ENCODE measurements around the gene TMEM147.

Gene TMEM147

DNA sequence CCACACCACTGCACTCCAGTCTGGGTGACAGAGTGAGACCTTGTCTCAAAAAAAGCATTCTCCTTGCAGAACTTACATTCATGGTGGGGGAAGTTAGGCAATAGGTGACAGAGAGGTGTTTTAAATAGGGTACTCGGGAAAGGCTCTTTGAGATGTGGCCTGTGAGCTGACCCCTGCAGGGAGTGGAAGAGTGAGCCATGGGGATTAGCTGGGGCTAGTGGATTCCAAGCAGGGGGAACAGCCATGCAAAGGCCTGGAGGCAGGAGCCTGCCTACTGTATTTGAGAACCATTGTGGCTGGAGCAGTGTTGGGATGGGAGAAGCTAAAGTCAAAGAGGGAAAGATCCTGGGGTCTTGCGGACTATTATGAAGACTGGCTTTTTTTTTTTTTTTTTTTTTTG lies 28.1 kb upstream of the TMEM147 start:
- no peak overlapping the region for H3K27ac ChIP-seq (ENCODE audit: low read depth, low read length)
- H2AFZ ChIP-seq (ENCODE audit: low read depth, low read length, severe bottlenecking) = no peak overlapping the region
- H3K4me2 ChIP-seq (ENCODE audit: low read depth, low read length, poor library complexity, severe bottlenecking) = no peak overlapping the region
- no peaks in the 10 kb centered on the region for H3K36me3 ChIP-seq (ENCODE audit: low read length)
- H3K79me2 ChIP-seq (ENCODE audit: insufficient read depth, low read length) = no peaks in the 10 kb centered on the region
- no peaks in the 10 kb centered on the region for H3K9me3 ChIP-seq (ENCODE audit: insufficient read depth, low read length)
- no peaks in the 10 kb centered on the region for H4K20me1 ChIP-seq (ENCODE audit: low read depth, low read length)
- H3K27me3 ChIP-seq (ENCODE audit: low read length) = no peaks in the 10 kb centered on the region
- H3F3A ChIP-seq (ENCODE audit: insufficient read depth) = no peaks in the 10 kb centered on the region
- TF ChIP-seq, protein P1, sequence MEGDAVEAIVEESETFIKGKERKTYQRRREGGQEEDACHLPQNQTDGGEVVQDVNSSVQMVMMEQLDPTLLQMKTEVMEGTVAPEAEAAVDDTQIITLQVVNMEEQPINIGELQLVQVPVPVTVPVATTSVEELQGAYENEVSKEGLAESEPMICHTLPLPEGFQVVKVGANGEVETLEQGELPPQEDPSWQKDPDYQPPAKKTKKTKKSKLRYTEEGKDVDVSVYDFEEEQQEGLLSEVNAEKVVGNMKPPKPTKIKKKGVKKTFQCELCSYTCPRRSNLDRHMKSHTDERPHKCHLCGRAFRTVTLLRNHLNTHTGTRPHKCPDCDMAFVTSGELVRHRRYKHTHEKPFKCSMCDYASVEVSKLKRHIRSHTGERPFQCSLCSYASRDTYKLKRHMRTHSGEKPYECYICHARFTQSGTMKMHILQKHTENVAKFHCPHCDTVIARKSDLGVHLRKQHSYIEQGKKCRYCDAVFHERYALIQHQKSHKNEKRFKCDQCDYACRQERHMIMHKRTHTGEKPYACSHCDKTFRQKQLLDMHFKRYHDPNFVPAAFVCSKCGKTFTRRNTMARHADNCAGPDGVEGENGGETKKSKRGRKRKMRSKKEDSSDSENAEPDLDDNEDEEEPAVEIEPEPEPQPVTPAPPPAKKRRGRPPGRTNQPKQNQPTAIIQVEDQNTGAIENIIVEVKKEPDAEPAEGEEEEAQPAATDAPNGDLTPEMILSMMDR (IDR thresholded peaks at IDR 0.05; ENCODE audit: insufficient read depth, low read length, poor library complexity, severe bottlenecking) = no peak
- no peak for TF ChIP-seq EZH2phosphoT487 (conservative IDR thresholded peaks at IDR 0.05; ENCODE audit: low read length)
- H3K9me2 ChIP-seq (replicated peaks; ENCODE audit: insufficient read depth, low read length) = no peaks in the 10 kb centered on the region
- no peak overlapping the region for H3K4me3 ChIP-seq (ENCODE audit: insufficient read depth, low read length, poor library complexity, severe bottlenecking)
- no peak overlapping the region for H3K9ac ChIP-seq (ENCODE audit: low read length)

DNA sequence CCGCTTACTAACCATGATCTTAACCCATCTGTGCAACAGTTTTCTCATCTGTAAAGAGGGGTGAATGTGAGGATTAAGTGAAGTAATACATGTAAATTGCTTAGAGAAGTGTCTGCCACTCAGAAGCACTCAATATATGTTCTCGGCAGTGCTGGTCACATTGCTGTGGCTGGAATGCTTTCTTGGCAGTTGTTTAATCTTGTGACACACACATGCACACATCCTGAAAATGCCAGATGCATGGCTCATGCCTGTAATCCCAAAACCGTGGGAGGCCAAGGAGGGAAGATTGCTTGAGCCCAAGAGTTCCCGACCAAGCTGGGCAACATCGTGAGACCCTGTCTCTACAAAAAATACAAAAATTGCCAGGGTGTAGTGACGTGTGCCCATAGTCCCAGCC lies 27.1 kb upstream of the TMEM147 start:
- H2AFZ ChIP-seq (ENCODE audit: low read depth, low read length, severe bottlenecking) = no peak overlapping the region
- no peak overlapping the region for H3K4me2 ChIP-seq (ENCODE audit: low read depth, low read length, poor library complexity, severe bottlenecking)
- no peak overlapping the region for H3K9ac ChIP-seq (ENCODE audit: low read length)
- H3K79me2 ChIP-seq (ENCODE audit: insufficient read depth, low read length) = no peaks in the 10 kb centered on the region
- H4K20me1 ChIP-seq (ENCODE audit: low read depth, low read length) = no peaks in the 10 kb centered on the region
- no peaks in the 10 kb centered on the region for H3K36me3 ChIP-seq (ENCODE audit: low read length)
- H3K27ac ChIP-seq (ENCODE audit: low read depth, low read length) = no peak overlapping the region
- no peak for TF ChIP-seq EZH2phosphoT487 (conservative IDR thresholded peaks at IDR 0.05; ENCODE audit: low read length)
- TF ChIP-seq, protein P1 (IDR thresholded peaks at IDR 0.05; ENCODE audit: insufficient read depth, low read length, poor library complexity, severe bottlenecking) = no peak
- H3K9me2 ChIP-seq (replicated peaks; ENCODE audit: insufficient read depth, low read length) = no peaks in the 10 kb centered on the region
- H3K9me3 ChIP-seq (ENCODE audit: insufficient read depth, low read length) = no peaks in the 10 kb centered on the region
- H3K4me3 ChIP-seq (ENCODE audit: insufficient read depth, low read length, poor library complexity, severe bottlenecking) = no peak overlapping the region
- H3F3A ChIP-seq (ENCODE audit: insufficient read depth) = no peaks in the 10 kb centered on the region
- no peaks in the 10 kb centered on the region for H3K27me3 ChIP-seq (ENCODE audit: low read length)

DNA sequence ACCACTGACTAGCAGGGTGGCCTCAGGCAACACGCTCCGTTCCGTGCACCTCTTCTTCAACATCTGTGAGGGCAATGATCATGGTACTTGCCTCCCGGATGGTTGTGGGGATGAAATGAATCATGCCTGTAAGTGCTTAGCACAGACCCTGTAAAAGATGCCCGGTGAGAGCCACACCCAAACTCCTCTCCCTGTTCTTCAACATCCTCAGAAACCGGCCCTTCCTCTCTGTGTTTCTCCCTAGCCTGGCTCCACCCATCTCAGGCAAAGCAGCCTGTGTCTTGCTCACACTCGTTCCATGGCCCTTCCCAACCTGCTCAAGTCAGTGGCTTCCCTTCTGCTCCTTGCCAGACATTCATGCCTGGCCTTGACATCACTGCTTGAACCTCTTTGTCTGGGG lies 26.1 kb upstream of the TMEM147 start:
- H3K27me3 ChIP-seq (ENCODE audit: low read length) = no peaks in the 10 kb centered on the region
- H3K9me3 ChIP-seq (ENCODE audit: insufficient read depth, low read length) = no peaks in the 10 kb centered on the region
- no peak for TF ChIP-seq EZH2phosphoT487 (conservative IDR thresholded peaks at IDR 0.05; ENCODE audit: low read length)
- TF ChIP-seq, protein P1 (IDR thresholded peaks at IDR 0.05; ENCODE audit: insufficient read depth, low read length, poor library complexity, severe bottlenecking) = no peak
- H2AFZ ChIP-seq (ENCODE audit: low read depth, low read length, severe bottlenecking) = no peak overlapping the region
- H3K4me2 ChIP-seq (ENCODE audit: low read depth, low read length, poor library complexity, severe bottlenecking) = no peak overlapping the region
- H3K36me3 ChIP-seq (ENCODE audit: low read length) = no peaks in the 10 kb centered on the region
- no peaks in the 10 kb centered on the region for H3K9me2 ChIP-seq (replicated peaks; ENCODE audit: insufficient read depth, low read length)
- no peaks in the 10 kb centered on the region for H3K79me2 ChIP-seq (ENCODE audit: insufficient read depth, low read length)
- no peak overlapping the region for H3K9ac ChIP-seq (ENCODE audit: low read length)
- no peaks in the 10 kb centered on the region for H4K20me1 ChIP-seq (ENCODE audit: low read depth, low read length)
- no peaks in the 10 kb centered on the region for H3F3A ChIP-seq (ENCODE audit: insufficient read depth)
- H3K27ac ChIP-seq (ENCODE audit: low read depth, low read length) = no peak overlapping the region
- no peak overlapping the region for H3K4me3 ChIP-seq (ENCODE audit: insufficient read depth, low read length, poor library complexity, severe bottlenecking)
